Hippocampal formation (tissue), 2 donors: ENCODE measurements around the gene NAV3.

Source experiments
- DNase-seq, 2 donors: peaks; one replicate each; lab custom pipeline; 2025; lab: John Stamatoyannopoulos, UW

Gene NAV3

DNA sequence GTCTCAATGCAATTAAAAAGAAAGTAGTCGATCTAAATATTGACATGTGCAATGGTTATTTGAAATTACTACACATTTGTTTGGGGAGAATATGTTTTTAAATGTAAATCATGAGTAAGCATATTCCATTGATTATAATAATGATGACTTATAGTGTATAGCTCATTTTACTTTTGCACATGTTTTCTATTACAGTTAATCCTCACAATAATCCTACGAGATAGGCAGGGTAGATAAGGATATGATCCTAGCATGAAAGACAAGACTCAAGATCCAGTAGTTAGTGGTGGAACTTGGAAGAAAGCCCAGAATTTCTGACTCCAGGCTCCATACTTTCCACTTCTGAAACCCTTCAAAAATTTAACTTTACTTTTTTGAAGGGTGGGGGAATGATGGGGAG lies 94.0 kb downstream of the NAV3 start:
- no peak for DNase-seq

DNA sequence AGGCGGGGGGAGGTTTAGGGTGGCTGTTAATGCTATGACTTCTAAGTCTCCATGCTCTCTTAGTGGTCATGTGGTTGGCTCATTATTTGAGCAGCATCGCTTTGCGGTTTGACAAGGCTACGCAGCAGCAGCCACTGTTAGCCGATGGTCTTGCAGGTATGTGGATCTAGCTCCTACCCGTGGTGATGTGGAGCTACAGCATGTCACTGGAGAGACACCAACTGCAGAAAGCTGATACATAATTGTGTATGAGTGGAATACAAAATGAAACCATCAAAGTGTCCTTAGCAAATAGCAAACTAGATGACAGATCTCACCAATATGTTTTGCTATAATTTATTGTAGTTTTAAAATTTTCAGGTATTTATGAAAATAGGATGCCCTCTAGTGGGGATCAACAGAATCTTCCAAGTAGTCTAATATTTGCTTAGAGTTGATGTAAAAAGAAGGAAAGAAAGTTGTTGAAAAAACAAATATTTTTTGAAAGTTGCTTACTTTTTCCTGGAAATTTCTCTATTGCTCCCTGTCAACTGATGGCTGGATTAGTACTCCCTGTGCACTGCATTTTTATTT lies 94.9 kb downstream of the NAV3 start:
- DNase-seq = peak; percentile 57 to 85

- no peak for DNase-seq
These were observed 97.4 kb downstream of the NAV3 start for GRCh38 chr12:77928078-77928477.

GRCh38 chr12:77932216-77932615 lies 101.5 kb downstream of the NAV3 start:
- no peak for DNase-seq

GRCh38 chr12:77938301-77938700 lies 107.6 kb downstream of the NAV3 start:
- no peak for DNase-seq

- DNase-seq = no peak
These were observed 109.3 kb downstream of the NAV3 start for GRCh38 chr12:77940011-77940423.

GRCh38 chr12:77940567-77940966 lies 109.9 kb downstream of the NAV3 start:
- no peak for DNase-seq

GRCh38 chr12:77941401-77941800 lies 110.7 kb downstream of the NAV3 start:
- DNase-seq = no peak

DNA sequence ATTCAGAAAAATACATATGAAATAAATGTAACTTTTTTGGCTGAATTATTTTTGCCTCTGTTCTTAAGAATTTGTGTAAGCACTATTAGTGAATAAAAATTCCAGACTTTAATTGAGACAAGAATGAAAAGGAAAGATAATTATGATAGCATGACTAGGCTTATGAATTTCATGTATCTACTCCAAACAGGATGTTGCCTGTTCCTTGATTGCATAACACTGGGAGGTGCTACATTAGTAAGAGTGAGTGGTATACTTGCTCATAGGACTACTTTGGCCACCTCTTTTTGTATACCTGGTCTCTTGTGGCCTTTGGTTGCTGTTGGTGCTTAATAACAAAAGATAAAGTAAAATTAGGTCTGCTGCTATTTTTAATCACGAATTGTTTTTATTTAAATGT lies 112.8 kb downstream of the NAV3 start:
- no peak for DNase-seq

- DNase-seq = no peak
These were observed 115.9 kb downstream of the NAV3 start for GRCh38 chr12:77946541-77947061.

- DNase-seq = no peak
These were observed 116.6 kb downstream of the NAV3 start for GRCh38 chr12:77947330-77947729.

DNA sequence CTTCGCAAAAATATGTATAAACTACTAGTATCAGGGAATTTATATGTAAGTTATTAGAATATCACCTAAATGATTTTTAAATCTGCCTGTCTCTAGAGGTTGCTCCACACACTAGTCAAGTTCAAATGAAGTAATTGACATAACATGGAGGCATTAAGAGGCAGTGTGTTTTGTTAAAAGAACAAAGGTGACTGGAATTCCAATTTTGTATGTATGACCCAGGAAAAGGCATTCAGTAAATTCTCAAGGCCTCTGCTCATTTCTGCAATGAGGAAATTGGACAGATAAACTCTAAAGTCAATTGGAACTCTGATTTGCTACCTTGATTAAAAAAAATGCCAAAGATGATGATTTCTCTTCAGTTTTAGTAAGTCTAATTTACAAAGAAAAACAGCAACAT lies 117.1 kb downstream of the NAV3 start:
- DNase-seq = no peak

GRCh38 chr12:77949943-77950342 lies 119.2 kb downstream of the NAV3 start:
- DNase-seq = no peak

DNA sequence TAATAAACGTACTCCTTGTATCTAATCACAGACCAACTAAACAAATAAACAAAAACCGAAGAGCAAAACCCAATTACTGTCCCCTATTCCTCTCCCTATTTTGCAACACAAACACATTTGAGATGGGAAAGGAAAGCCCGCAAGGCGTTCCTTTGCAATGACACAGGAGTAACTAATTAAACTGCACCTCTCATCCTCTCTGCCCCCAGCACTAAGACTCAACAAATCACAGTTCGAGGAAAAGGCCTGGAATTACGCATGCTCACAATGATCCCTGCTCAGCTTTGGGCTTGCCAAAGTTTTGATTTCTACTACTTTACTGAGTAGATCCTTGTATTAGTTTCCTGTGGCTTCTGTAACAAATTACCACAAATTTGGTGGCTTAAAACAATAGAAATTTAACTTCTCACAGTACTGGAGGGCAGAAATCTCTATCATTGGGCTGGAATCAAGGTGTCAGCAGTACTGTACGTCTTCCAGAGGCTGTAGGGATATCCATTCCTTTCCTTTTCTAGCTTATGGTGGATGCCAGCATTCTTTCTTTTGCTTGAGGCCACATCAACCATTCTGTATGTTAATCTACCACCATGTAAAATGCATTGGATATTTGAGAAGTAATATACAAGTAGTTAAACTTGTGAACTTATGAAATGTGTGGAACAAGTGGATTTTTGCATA lies 123.0 kb downstream of the NAV3 start:
- no peak for DNase-seq

DNA sequence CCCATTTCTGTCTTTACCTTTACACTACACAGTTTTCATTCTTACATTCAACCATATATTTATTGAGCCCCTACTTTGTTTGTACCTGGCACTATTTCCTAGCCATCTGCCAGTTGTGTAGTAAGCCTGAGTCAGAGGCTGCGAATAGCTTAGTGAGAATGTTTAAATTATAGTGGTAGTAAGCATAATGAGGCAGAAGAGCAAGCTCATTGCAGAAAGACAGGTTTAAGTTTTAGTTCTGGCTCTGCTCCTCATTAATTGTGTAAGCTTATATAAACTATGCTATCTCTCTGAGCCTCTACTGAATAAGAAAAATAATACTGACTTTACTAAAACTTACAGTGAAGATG lies 123.5 kb downstream of the NAV3 start:
- no peak for DNase-seq

GRCh38 chr12:77957062-77957461 lies 126.4 kb downstream of the NAV3 start:
- DNase-seq = no peak

DNA sequence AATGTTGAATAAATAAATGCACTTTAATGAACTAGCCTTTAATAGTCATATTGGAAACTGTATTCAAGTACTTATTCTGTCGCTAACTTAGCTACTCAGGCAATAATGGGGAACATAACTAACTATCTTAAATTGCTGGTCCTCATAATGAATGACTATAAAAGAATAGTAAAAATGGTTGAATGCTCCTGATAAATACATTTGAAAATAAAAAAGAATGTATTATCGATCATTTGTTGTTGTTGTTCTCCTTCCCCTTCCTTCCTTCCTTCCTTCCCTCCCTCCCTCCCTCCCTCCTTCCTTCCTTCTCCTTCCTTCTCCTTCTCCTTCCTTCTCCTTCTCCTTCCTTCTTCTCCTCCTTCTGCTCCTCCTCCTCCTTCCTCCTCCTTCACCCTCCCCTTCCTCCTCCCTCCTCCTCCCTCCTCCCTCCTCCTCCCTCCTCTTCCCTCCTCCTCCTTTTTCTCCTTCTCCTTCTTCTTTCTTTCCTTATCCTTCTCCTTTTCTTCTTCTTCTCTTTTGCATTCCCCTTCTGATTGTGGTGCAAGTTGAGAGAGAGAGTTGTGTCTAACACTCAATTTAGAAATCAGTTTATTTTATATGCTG lies 133.0 kb downstream of the NAV3 start:
- DNase-seq = no peak

DNA sequence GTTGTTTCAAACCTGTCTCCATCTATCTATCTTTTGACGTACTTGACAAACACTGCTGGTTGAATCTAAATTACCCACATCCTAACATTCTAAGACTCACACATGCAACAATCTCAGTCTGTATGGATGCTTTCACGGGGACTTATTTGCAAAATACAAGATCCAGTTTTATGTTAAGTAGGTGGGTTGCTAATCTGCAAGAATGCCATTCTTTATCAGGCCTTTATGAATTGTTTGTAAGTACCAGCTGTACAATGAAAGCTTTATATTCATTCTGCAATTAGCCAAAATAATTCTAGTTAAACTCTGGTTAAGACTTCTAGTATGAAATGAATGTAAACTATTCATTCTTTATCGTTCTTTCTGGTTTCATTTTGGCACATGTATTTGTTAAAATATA lies 135.1 kb downstream of the NAV3 start:
- peak in 1 of 2 donors; percentile 47 for DNase-seq

- DNase-seq = no peak
These were observed 137.3 kb downstream of the NAV3 start for GRCh38 chr12:77968021-77968420.

DNA sequence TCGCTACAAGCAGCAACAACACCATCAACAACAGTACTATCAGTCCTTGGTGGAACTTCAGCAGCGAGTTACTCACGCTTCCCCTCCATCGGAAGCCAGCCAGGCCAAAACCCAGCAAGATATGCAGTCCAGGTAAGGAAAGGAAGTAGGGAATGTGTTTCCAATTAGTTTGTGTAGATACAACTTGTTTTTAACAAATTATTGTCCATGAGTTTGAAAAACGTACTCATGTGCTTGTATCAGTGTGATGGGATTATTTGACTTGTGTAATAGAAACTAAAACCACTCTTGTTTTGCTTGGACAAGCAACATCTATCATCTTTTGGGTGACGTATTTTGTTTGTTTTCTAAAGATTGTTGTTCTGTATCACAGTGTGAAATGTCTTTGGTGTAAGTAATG lies 137.9 kb downstream of the NAV3 start:
- DNase-seq = no peak

GRCh38 chr12:77973579-77973978 lies 142.9 kb downstream of the NAV3 start:
- DNase-seq = no peak

GRCh38 chr12:77974645-77975044 lies 144.0 kb downstream of the NAV3 start:
- DNase-seq = no peak

DNA sequence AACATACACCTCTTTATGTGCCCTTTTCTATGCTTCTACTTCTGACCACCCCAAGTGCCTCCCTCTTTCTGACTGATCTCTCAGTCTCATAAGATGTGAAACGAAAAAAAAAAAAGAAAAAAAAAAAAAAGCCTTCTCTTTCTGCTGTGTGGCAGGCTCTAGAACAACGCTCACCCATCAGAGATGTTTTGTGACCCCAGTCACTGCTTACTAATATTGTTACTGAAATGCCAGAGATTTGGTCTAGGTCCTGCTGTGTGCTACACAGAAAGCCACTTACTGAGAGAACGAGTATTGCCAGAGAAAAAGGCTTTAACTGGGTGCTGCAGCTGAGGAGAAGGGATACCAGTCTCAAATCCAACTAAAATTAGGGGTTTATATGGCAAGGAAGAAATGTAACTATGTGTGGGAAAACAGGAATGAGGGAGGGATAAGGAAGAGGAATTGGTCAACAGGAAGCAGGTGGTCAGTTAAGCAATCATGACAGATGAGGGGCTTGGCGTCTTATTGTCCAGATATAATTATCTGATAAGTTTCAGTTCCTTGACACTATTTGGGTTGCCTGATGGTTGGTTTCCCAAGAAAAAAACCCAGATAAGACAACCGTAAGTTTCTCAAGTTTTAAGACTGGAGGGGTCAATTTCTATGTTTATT lies 149.0 kb downstream of the NAV3 start:
- no peak for DNase-seq
